HEK293 (cell line): Measurements from ENCODE around the gene FADD.
A peak's percentile ranks its signal among the peaks of the same experiment; 100 is the strongest.

ENCODE experiments used
- CTCF ChIA-PET: fragments of 350-600 bp; formaldehyde crosslinking; extraction: SDS; loops from one replicate; lab custom pipeline; 2021; ENCODE audit warnings: antibody characterized with exemption; lab: Yijun Ruan, JAX
- POLR2A ChIA-PET: fragments of 300-600 bp; formaldehyde crosslinking; extraction: SDS; loops from one replicate; lab custom pipeline; 2020; ENCODE audit warnings: antibody characterized with exemption, inconsistent platforms; lab: Yijun Ruan, JAX
- H3K27ac ChIP-seq: fragments of 200-500 bp; sonication (Bioruptor generic); 2 replicates; pipeline ENCODE4 v1.5.1; 2014; ENCODE audit warnings: low read depth, low read length, control low read depth, inconsistent platforms; ENCODE audit errors: extremely low read depth
- H3K36me3 ChIP-seq, 2 experiments: fragments of 200-500 bp in 1 of 2; sonication (Bioruptor generic) in 1 of 2; 1 replicate in 1 of 2; 2 replicates in 1 of 2; pipeline ENCODE4 v1.5.1; 2014 to 2017; ENCODE audit warnings: inconsistent platforms in 2 of 2, low read length in 2 of 2; ENCODE audit not compliant: control insufficient read depth in 2 of 2, insufficient read depth in 1 of 2
- H3K4me1 ChIP-seq: fragments of 200-500 bp; sonication (Bioruptor generic); 2 replicates; pipeline ENCODE4 v1.5.1; 2014; ENCODE audit warnings: mild to moderate bottlenecking, low read length, inconsistent platforms; ENCODE audit not compliant: control insufficient read depth, insufficient read depth
- H3K4me3 ChIP-seq: 2 replicates; pipeline ENCODE4 v1.5.1; 2011; ENCODE audit warnings: low read depth, mild to moderate bottlenecking, control low read depth, low read length, moderate library complexity
- H3K9me3 ChIP-seq: fragments of 200-500 bp; sonication (Bioruptor generic); 2 replicates; pipeline ENCODE4 v1.5.1; 2014; ENCODE audit warnings: low read depth, low read length, inconsistent platforms; ENCODE audit not compliant: control insufficient read depth, insufficient read depth
- ATF2 ChIP-seq: fragments of 450-650 bp; formaldehyde crosslinking; IDR thresholded peaks from 2 replicates; pipeline ENCODE4 v1.5.1; 2016; ENCODE audit warnings: missing biosample characterization, missing genetic modification characterization, low read depth
- GFI1B ChIP-seq: fragments of 450-650 bp; formaldehyde crosslinking; IDR thresholded peaks from 2 replicates; pipeline ENCODE4 v1.5.1; 2016; ENCODE audit warnings: missing biosample characterization, missing genetic modification characterization
- KLF7 ChIP-seq: fragments of 450-650 bp; formaldehyde crosslinking; IDR thresholded peaks from 2 replicates; pipeline ENCODE4 v1.5.1; 2016; ENCODE audit warnings: missing biosample characterization, missing genetic modification characterization, borderline replicate concordance
- SCRT2 ChIP-seq: fragments of 450-650 bp; formaldehyde crosslinking; IDR thresholded peaks from 2 replicates; pipeline ENCODE4 v1.5.1; 2016; ENCODE audit warnings: missing biosample characterization, missing genetic modification characterization
- TCF7L2 ChIP-seq: IDR thresholded peaks from 2 replicates; pipeline ENCODE4 v1.6.1; 2011; ENCODE audit warnings: low read depth, mild to moderate bottlenecking, inconsistent platforms, low read length, moderate library complexity, borderline replicate concordance
- TRIM28 ChIP-seq: IDR thresholded peaks from 2 replicates; pipeline ENCODE4 v1.6.1; 2011; ENCODE audit warnings: low read length, control low read depth, borderline replicate concordance
- WT1 ChIP-seq: fragments of 450-650 bp; formaldehyde crosslinking; IDR thresholded peaks from 2 replicates; pipeline ENCODE4 v1.5.1; 2016; ENCODE audit warnings: missing biosample characterization, missing genetic modification characterization
- ZBTB10 ChIP-seq: fragments of 450-650 bp; formaldehyde crosslinking; IDR thresholded peaks from 2 replicates; pipeline ENCODE4 v1.5.1; 2016; ENCODE audit warnings: missing biosample characterization, missing genetic modification characterization
- ZIC2 ChIP-seq: fragments of 450-650 bp; formaldehyde crosslinking; IDR thresholded peaks from 2 replicates; pipeline ENCODE4 v1.5.1; 2016; ENCODE audit warnings: missing biosample characterization, missing genetic modification characterization
- ZNF114 ChIP-seq: fragments of 450-650 bp; formaldehyde crosslinking; IDR thresholded peaks from 2 replicates; pipeline ENCODE4 v1.5.0; 2017; ENCODE audit warnings: missing biosample characterization, missing genetic modification characterization
- ZNF138 ChIP-seq: fragments of 450-650 bp; formaldehyde crosslinking; IDR thresholded peaks from 2 replicates; pipeline ENCODE4 v1.5.1; 2016; ENCODE audit warnings: missing biosample characterization, missing genetic modification characterization, borderline replicate concordance
- ZNF19 ChIP-seq: fragments of 450-650 bp; formaldehyde crosslinking; IDR thresholded peaks from 2 replicates; pipeline ENCODE4; 2016; ENCODE audit warnings: missing biosample characterization, missing genetic modification characterization, low read depth
- ZNF211 ChIP-seq: fragments of 450-650 bp; formaldehyde crosslinking; IDR thresholded peaks from 2 replicates; pipeline ENCODE4 v1.5.1; 2016; ENCODE audit warnings: low read depth, missing biosample characterization, missing genetic modification characterization
- ZNF223 ChIP-seq: fragments of 450-650 bp; formaldehyde crosslinking; IDR thresholded peaks from 2 replicates; pipeline ENCODE4 v1.5.1; 2016; ENCODE audit warnings: missing biosample characterization, missing genetic modification characterization
- ZNF571 ChIP-seq: fragments of 450-650 bp; formaldehyde crosslinking; IDR thresholded peaks from 2 replicates; pipeline ENCODE4 v1.5.0; 2017; ENCODE audit warnings: missing biosample characterization, missing genetic modification characterization
- ZNF629 ChIP-seq: fragments of 450-650 bp; formaldehyde crosslinking; IDR thresholded peaks from 2 replicates; pipeline ENCODE4 v1.5.1; 2017; ENCODE audit warnings: missing biosample characterization, missing genetic modification characterization
- ZNF768 ChIP-seq: fragments of 450-650 bp; formaldehyde crosslinking; IDR thresholded peaks from 2 replicates; pipeline ENCODE4 v1.5.1; 2018; ENCODE audit warnings: missing biosample characterization, mild to moderate bottlenecking, missing genetic modification characterization
- ZSCAN16 ChIP-seq: fragments of 450-650 bp; formaldehyde crosslinking; IDR thresholded peaks from 2 replicates; pipeline ENCODE4 v1.5.1; 2016; ENCODE audit warnings: missing biosample characterization, missing genetic modification characterization
- ZSCAN4 ChIP-seq: fragments of 450-650 bp; formaldehyde crosslinking; IDR thresholded peaks from 2 replicates; pipeline ENCODE4 v1.5.1; 2017; ENCODE audit warnings: missing biosample characterization, missing genetic modification characterization
- ZSCAN5A ChIP-seq: fragments of 450-650 bp; formaldehyde crosslinking; IDR thresholded peaks from 2 replicates; pipeline ENCODE4 v1.5.1; 2016; ENCODE audit warnings: missing biosample characterization, missing genetic modification characterization

Gene FADD

GRCh38 chr11:70183483-70184176 lies 19.5 kb upstream of the FADD start:
- no peaks in the 10 kb centered on the region for H3K4me1 ChIP-seq
- no peak overlapping the region for H3K27ac ChIP-seq
- ChIA-PET POLR2A (no interaction called here), CTCF (interaction anchor here (0.5 to 1.7 kb wide), 6 partner anchors 12 to 275 kb away, joined by 3 to 6 read pairs (median 4); no protein-coding TSS in a partner anchor)
- no peak overlapping the region for H3K4me3 ChIP-seq
- TF ChIP-seq ZBTB10 = no peak
- no peak for TF ChIP-seq KLF7
- 0 out of 2 replicates have a peak, but pooled peaks have one; percentile 36 for TF ChIP-seq ZNF768 (tag by site-specific recombination)
- no peak for TF ChIP-seq ZNF223 (tag by site-specific recombination)
- TF ChIP-seq, all 188 proteins: peak for 1
- Histone ChIP-seq H3K36me3 (no peaks in the 10 kb centered on the region), H3K9me3 (no peaks in the 10 kb centered on the region)

- Histone ChIP-seq H3K27ac (no peak overlapping the region), H3K4me1 (no peaks in the 10 kb centered on the region), H3K4me3 (no peak overlapping the region), H3K9me3 (no peaks in the 10 kb centered on the region), H3K36me3 (no peaks in the 10 kb centered on the region)
- CTCF ChIA-PET = interaction anchor here (0.6 to 1.4 kb wide), 4 partner anchors 12 to 276 kb away, joined by 3 to 6 read pairs (median 4); no protein-coding TSS in a partner anchor
- POLR2A ChIA-PET = no interaction called here
- TF ChIP-seq SCRT2 (tag by site-specific recombination) = no peak
- no peak for TF ChIP-seq TRIM28
- no peak for TF ChIP-seq ZNF211 (tag by site-specific recombination)
- TF ChIP-seq ZNF114 (tag by site-specific recombination) = no peak
- TF ChIP-seq KLF7 = no peak
- no peak for TF ChIP-seq ZNF571 (tag by site-specific recombination)
- TF ChIP-seq ZNF19 (tag by site-specific recombination) = no peak
- TF ChIP-seq ATF2 (tag by site-specific recombination) = no peak
- no peak for TF ChIP-seq ZIC2 (tag by site-specific recombination)
- TF ChIP-seq WT1 (tag by site-specific recombination) = no peak
- no peak for TF ChIP-seq GFI1B (tag by site-specific recombination)
- no peak for TF ChIP-seq ZSCAN16 (tag by site-specific recombination)
- TF ChIP-seq ZSCAN5A (tag by site-specific recombination) = no peak
- no peak for TF ChIP-seq ZNF138 (tag by site-specific recombination)
- TF ChIP-seq TCF7L2 = no peak
- TF ChIP-seq ZNF629 (tag by site-specific recombination) = no peak
- no peak for TF ChIP-seq ZSCAN4 (tag by site-specific recombination)
These were observed 18.7 kb upstream of the FADD start for GRCh38 chr11:70184396-70184795.
